ENCODE measurements around the gene NLRX1.

Gene NLRX1

DNA sequence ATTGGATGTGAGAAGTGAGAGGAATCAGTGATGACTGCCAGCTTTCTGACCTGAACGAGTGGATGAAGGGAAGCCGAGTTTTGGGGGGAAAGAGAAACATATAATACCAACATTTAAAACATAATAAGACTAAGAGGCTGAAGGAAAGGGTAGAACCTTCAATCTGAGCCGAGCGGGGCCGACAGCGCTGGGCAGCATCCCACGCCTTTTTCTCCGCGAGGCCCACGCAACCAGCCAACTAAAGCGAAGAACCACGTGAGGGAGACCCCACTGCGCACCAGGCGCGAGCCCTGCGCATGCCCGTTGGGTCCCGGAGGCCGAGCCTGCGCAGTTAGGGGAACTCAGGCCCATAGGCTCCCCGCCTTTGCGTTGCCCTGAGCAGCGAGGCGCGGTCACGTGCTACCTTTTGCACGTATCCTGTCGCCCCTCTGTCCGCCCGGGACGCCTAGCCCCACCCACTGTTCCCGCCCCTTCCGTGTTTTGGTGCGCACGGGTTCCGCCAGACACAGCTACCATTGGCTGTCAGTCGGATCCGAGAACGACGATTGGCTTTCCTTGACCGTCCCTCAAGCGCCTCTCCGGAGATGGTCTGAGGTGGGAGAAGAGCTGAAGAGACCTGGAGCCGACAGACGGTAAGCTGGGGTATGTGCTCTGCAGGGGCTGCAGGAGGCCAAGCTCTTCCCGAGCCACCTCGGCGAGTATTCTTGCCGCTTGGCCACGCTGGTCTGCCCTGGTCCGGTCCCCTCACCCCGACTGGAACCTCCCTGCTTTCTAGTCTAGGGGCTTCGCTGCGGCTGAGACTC, 47.3 kb upstream of the NLRX1 start, which contains the start of gene HINFP:
Gene HINFP (plus strand): TSS at position 573 of the 803 bp plus-strand sequence. CDS start 5,365 bp downstream, outside the sequence.
- Histone ChIP-seq H3K23ac (ENCODE audit: low read length in 2 of 2) (no peak within 1 kb of the TSS), H3K14ac (ENCODE audit: low read length in 2 of 2) (no peak within 1 kb of the TSS), H2BK120ac (ENCODE audit: low read depth, low read length) (no peak within 1 kb of the TSS), H3K79me1 (replicated peaks; ENCODE audit: low read length, poor library complexity, severe bottlenecking) (peaks cover 16% of the 10 kb centered on the region), H3K4me1 (ENCODE audit: control insufficient read depth, insufficient read depth, low read depth, low read length) (peaks cover 4% of the 10 kb centered on the region), H3K18ac (ENCODE audit: low read depth in 1 of 2, low read length in 2 of 2) (peak within 1 kb of the TSS; percentile 69 to 90), H3K9me3 (ENCODE audit: control insufficient read depth, low read length) (no peaks in the 10 kb centered on the region), H3K9ac (ENCODE audit: low read length) (peak within 1 kb of the TSS; percentile 97), H3K36me3 (ENCODE audit: control insufficient read depth in 1 of 2, insufficient read depth in 2 of 2, low read depth in 1 of 2, low read length in 2 of 2) (peaks cover 22 to 37% of the 10 kb centered on the region in 2 experiments), H3K27ac (ENCODE audit: low read length, poor library complexity, severe bottlenecking) (peak within 1 kb of the TSS; percentile 74), H2BK5ac (ENCODE audit: low read depth, low read length, poor library complexity, severe bottlenecking) (no peak within 1 kb of the TSS), H4K91ac (ENCODE audit: low read length) (no peak within 1 kb of the TSS), H2AFZ (ENCODE audit: low read depth, low read length) (peak within 1 kb of the TSS; percentile 86), H2BK12ac (ENCODE audit: low read length in 2 of 2) (peak within 1 kb of the TSS in 1 of 2 experiments; percentile 16), H3K27me3 (ENCODE audit: control insufficient read depth in 1 of 2, insufficient read depth in 1 of 2, low read length in 2 of 2) (no peaks in the 10 kb centered on the region), H3K4ac (ENCODE audit: low read depth in 1 of 2, low read length in 2 of 2) (no peak within 1 kb of the TSS), H2AK5ac (ENCODE audit: low read length, severe bottlenecking) (no peak within 1 kb of the TSS), H3K4me2 (ENCODE audit: low read length, poor library complexity, severe bottlenecking) (peak within 1 kb of the TSS; percentile 82), H4K8ac (ENCODE audit: low read length) (peak within 1 kb of the TSS; percentile 92), H3K4me3 (ENCODE audit: insufficient read depth in 1 of 2, low read depth in 1 of 2, low read length in 2 of 2) (peak within 1 kb of the TSS; percentile 90 to 96), H2BK15ac (ENCODE audit: low read depth, poor library complexity, severe bottlenecking) (no peak within 1 kb of the TSS)
- WGBS, result under 1% methylated on average over 52 of the region's 54 CpGs
- peak; percentile 99 for DNase-seq

DNA sequence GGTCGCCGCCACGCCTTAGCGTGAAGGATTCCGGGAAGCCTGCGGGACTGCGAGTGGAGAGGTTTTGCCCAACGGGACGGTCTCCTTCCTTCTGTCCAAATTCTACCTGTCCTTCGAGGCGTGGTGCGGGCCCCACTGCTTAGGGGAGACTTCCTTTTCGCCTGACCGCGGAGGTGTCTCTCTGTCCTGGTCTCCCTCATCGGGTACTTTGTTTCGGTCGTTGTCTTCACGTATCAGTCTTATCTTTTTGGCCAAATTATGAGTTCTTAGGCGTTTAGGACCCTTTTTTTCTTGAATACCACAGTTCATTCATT, 46.8 kb upstream of the NLRX1 start:
- Histone ChIP-seq H3K23ac (ENCODE audit: low read length in 2 of 2) (no peak overlapping the region), H2BK120ac (ENCODE audit: low read depth, low read length) (no peak overlapping the region), H3K4me2 (ENCODE audit: low read length, poor library complexity, severe bottlenecking) (peak overlapping the region; percentile 82), H3K18ac (ENCODE audit: low read depth in 1 of 2, low read length in 2 of 2) (peak overlapping the region in 1 of 2 experiments; percentile 69), H3K9ac (ENCODE audit: low read length) (peak overlapping the region; percentile 97), H2BK15ac (ENCODE audit: low read depth, poor library complexity, severe bottlenecking) (no peak overlapping the region), H4K8ac (ENCODE audit: low read length) (no peak overlapping the region), H4K91ac (ENCODE audit: low read length) (no peak overlapping the region), H2BK5ac (ENCODE audit: low read depth, low read length, poor library complexity, severe bottlenecking) (no peak overlapping the region), H3K9me3 (ENCODE audit: control insufficient read depth, low read length) (no peaks in the 10 kb centered on the region), H2BK12ac (ENCODE audit: low read length in 2 of 2) (no peak overlapping the region), H2AFZ (ENCODE audit: low read depth, low read length) (peak overlapping the region; percentile 86), H3K14ac (ENCODE audit: low read length in 2 of 2) (no peak overlapping the region), H3K27me3 (ENCODE audit: control insufficient read depth in 1 of 2, insufficient read depth in 1 of 2, low read length in 2 of 2) (no peaks in the 10 kb centered on the region), H3K4me1 (ENCODE audit: control insufficient read depth, insufficient read depth, low read depth, low read length) (peaks cover 4% of the 10 kb centered on the region), H3K27ac (ENCODE audit: low read length, poor library complexity, severe bottlenecking) (peak overlapping the region; percentile 74), H3K4ac (ENCODE audit: low read depth in 1 of 2, low read length in 2 of 2) (no peak overlapping the region), H2AK5ac (ENCODE audit: low read length, severe bottlenecking) (no peak overlapping the region), H3K4me3 (ENCODE audit: insufficient read depth in 1 of 2, low read depth in 1 of 2, low read length in 2 of 2) (peak overlapping the region; percentile 90 to 96), H3K79me1 (replicated peaks; ENCODE audit: low read length, poor library complexity, severe bottlenecking) (peaks cover 19% of the 10 kb centered on the region), H3K36me3 (ENCODE audit: control insufficient read depth in 1 of 2, insufficient read depth in 2 of 2, low read depth in 1 of 2, low read length in 2 of 2) (peaks cover 16 to 37% of the 10 kb centered on the region in 2 experiments)
- under 1% methylated on average over 20 of the region's 20 CpGs for WGBS
- no peak for DNase-seq

DNA sequence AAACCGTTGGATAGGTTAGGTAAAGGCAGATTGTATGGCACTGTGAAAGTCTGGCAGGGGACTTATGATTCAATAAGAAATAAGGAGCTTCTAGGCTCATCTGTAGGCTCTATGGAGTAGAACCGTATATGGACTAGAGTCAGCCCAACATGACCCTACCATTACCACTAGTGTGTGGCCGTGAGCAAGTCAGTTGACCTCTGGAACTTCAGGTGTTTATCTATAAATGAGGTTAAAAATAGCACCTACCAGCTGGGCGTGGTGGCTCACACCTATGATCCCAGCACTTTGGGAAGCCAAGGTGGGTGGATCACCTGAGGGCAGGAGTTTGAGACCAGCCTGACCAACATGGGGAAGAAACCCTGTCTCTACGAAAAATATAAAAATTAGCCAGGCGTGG, 42.7 kb upstream of the NLRX1 start:
- no peak overlapping the region for H2AFZ ChIP-seq (ENCODE audit: low read depth, low read length)
- H3K9me3 ChIP-seq (ENCODE audit: control insufficient read depth, low read length), result no peaks in the 10 kb centered on the region
- H2BK120ac ChIP-seq (ENCODE audit: low read depth, low read length), result no peak overlapping the region
- H3K79me1 ChIP-seq (replicated peaks; ENCODE audit: low read length, poor library complexity, severe bottlenecking), result peaks cover 29% of the 10 kb centered on the region
- no peak overlapping the region for H3K23ac ChIP-seq (ENCODE audit: low read length in 2 of 2)
- no peak overlapping the region for H2BK15ac ChIP-seq (ENCODE audit: low read depth, poor library complexity, severe bottlenecking)
- H3K4ac ChIP-seq (ENCODE audit: low read depth in 1 of 2, low read length in 2 of 2), result no peak overlapping the region
- no peak overlapping the region for H2AK5ac ChIP-seq (ENCODE audit: low read length, severe bottlenecking)
- no peak overlapping the region for H4K91ac ChIP-seq (ENCODE audit: low read length)
- no peaks in the 10 kb centered on the region for H3K27me3 ChIP-seq (ENCODE audit: control insufficient read depth in 1 of 2, insufficient read depth in 1 of 2, low read length in 2 of 2)
- no peak for DNase-seq
- no peak overlapping the region for H2BK5ac ChIP-seq (ENCODE audit: low read depth, low read length, poor library complexity, severe bottlenecking)
- H2BK12ac ChIP-seq (ENCODE audit: low read length in 2 of 2), result no peak overlapping the region
- H3K4me1 ChIP-seq (ENCODE audit: control insufficient read depth, insufficient read depth, low read depth, low read length), result peaks cover 7% of the 10 kb centered on the region
- no peak overlapping the region for H3K4me3 ChIP-seq (ENCODE audit: insufficient read depth in 1 of 2, low read depth in 1 of 2, low read length in 2 of 2)
- no peak overlapping the region for H3K4me2 ChIP-seq (ENCODE audit: low read length, poor library complexity, severe bottlenecking)
- H3K27ac ChIP-seq (ENCODE audit: low read length, poor library complexity, severe bottlenecking), result no peak overlapping the region
- H3K36me3 ChIP-seq (ENCODE audit: control insufficient read depth in 1 of 2, insufficient read depth in 2 of 2, low read depth in 1 of 2, low read length in 2 of 2), result peaks cover 23 to 42% of the 10 kb centered on the region in 2 experiments
- WGBS, result 95% methylated on average over 6 of the region's 6 CpGs
- no peak overlapping the region for H3K9ac ChIP-seq (ENCODE audit: low read length)
- H3K18ac ChIP-seq (ENCODE audit: low read depth in 1 of 2, low read length in 2 of 2), result no peak overlapping the region
- H3K14ac ChIP-seq (ENCODE audit: low read length in 2 of 2), result no peak overlapping the region
- H4K8ac ChIP-seq (ENCODE audit: low read length), result no peak overlapping the region

DNA sequence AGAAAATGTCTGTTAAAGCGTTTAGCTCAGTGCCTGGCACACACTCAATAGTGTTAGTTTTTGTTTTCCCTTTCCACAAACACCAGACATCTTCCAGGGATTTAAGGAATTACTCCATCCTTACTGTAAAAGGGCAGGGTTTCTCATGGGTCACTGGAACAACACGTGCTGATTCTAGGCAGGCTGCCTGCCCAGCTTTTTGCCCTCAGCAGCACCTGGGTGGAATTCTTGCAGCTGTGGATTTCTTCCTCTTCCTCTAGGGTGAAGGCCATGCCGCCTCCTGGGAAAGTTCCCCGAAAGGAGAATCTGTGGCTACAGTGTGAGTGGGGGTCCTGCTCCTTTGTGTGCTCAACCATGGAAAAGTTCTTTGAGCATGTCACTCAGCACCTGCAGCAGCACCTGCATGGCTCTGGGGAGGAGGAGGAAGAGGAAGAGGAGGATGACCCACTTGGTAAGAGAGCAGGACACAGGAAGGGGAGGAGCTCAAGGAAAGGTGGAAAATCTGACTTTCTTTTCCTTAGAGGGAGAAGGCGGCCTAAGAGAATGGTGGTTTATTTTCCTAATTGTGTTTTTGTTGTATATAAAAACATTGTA, 41.8 kb upstream of the NLRX1 start:
- no peak for DNase-seq
- Histone ChIP-seq H4K91ac (ENCODE audit: low read length) (no peak overlapping the region), H4K8ac (ENCODE audit: low read length) (no peak overlapping the region), H3K27me3 (ENCODE audit: control insufficient read depth in 1 of 2, insufficient read depth in 1 of 2, low read length in 2 of 2) (no peaks in the 10 kb centered on the region), H2BK12ac (ENCODE audit: low read length in 2 of 2) (no peak overlapping the region), H2BK15ac (ENCODE audit: low read depth, poor library complexity, severe bottlenecking) (no peak overlapping the region), H3K79me1 (replicated peaks; ENCODE audit: low read length, poor library complexity, severe bottlenecking) (peaks cover 29% of the 10 kb centered on the region), H2AK5ac (ENCODE audit: low read length, severe bottlenecking) (no peak overlapping the region), H3K4me3 (ENCODE audit: insufficient read depth in 1 of 2, low read depth in 1 of 2, low read length in 2 of 2) (no peak overlapping the region), H2BK5ac (ENCODE audit: low read depth, low read length, poor library complexity, severe bottlenecking) (no peak overlapping the region), H3K23ac (ENCODE audit: low read length in 2 of 2) (no peak overlapping the region), H3K27ac (ENCODE audit: low read length, poor library complexity, severe bottlenecking) (no peak overlapping the region), H3K9ac (ENCODE audit: low read length) (no peak overlapping the region), H2BK120ac (ENCODE audit: low read depth, low read length) (no peak overlapping the region), H2AFZ (ENCODE audit: low read depth, low read length) (no peak overlapping the region), H3K36me3 (ENCODE audit: control insufficient read depth in 1 of 2, insufficient read depth in 2 of 2, low read depth in 1 of 2, low read length in 2 of 2) (peaks cover 30 to 51% of the 10 kb centered on the region in 2 experiments), H3K4ac (ENCODE audit: low read depth in 1 of 2, low read length in 2 of 2) (no peak overlapping the region), H3K9me3 (ENCODE audit: control insufficient read depth, low read length) (no peaks in the 10 kb centered on the region), H3K4me1 (ENCODE audit: control insufficient read depth, insufficient read depth, low read depth, low read length) (peaks cover 7% of the 10 kb centered on the region), H3K18ac (ENCODE audit: low read depth in 1 of 2, low read length in 2 of 2) (no peak overlapping the region), H3K14ac (ENCODE audit: low read length in 2 of 2) (no peak overlapping the region), H3K4me2 (ENCODE audit: low read length, poor library complexity, severe bottlenecking) (no peak overlapping the region)
- 87% methylated on average over 4 of the region's 5 CpGs for WGBS
